T-helper 2 cell treated with Interferon-gamma antibody and Interleukin-4, amounts not matched to agents 100 ng/mL and 5 ng/mL, for 36 hours (primary cell): ENCODE measurements around the gene SPATS2L. TPM values are rescaled to one million over a fixed set of nuclear protein-coding genes. Genes with fewer than 3 reads are reported as not detected.

ENCODE experiments used
- intact Hi-C: fragments of 100-400 bp; cut with micrococcal nuclease; formaldehyde crosslinking; loops from one replicate; pipeline ENCODE4 v1.15.1; 2023
- total RNA-seq: library from RNA; stranded (reverse); gene quantifications from 2 replicates; pipeline ENCODE4 v1.2.3, GENCODE V29; 2022

Gene SPATS2L
- total RNA-seq, 1 donor from 2014 or later: 52.4 TPM

DNA sequence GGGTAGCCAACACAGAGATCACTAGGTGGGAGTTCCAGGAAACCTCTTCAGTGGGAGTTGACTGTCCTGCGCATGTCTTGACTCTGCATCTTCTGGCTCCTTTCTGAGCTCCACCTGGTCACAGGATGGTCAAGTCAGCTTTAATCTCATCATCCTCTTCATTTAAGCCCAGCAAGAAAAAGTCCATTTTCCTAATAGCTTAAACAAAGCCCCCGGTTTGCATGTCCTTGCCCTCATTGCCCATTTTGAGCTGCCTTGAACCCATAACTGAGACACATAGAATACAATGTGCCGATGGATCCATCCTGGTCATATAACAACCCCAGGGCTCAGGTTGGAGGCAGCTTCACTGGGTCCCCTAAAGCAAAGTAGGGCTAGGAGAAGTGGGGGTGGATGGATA is 40.8 kb downstream of the SPATS2L start:
- intact Hi-C loops: no loop called here

DNA sequence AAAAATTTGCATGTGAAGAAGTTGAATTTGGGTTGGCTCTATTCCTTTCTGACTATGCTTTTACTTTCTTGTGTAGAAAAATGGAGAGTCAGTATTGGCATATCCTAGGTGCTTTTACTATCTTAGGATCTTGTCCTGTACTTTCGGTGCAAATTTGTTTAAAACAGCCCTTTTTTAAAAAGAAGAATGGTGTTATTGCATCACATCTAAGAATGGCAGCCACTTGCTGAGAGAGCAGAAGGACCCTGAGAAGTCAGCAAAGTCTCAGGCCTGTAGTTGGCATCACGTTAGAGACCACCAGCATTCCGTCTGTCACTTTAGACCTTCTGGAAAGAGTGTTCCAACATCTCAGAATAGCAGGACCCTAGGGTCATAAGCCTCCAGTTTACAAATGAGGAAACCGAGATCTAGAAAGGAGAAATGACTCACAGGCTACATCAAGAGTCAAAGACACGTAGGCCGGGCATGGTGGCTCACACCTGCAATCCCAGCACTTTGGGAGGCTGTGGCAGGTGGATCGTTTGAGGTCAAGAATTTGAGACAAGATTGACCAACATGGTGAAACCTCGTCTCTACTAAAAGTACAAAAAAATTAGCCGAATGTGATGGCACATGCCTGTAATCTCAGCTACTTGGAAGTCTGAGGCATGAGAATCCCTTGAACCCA is 42.5 kb downstream of the SPATS2L start:
- intact Hi-C loops: no loop called here

DNA sequence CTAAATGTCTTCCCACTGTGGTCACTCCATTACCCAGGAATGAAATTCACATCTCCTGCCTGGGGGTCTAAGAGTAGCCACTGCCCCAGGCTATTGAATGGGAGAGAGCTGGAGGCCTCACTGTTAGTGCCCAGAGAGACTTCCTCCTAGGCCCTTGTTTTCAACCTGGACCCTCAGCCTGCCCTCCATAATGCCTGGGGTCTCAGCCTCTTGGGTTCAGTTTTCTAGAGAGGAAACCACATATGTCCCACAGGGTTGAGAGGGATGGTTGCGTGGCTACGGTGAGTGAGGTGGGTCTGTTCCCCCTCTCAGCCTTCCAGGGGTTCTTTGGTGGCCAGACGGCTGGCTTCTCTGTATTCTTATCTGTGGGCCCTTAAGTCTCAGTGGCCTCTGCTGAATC is 43.4 kb downstream of the SPATS2L start:
- intact Hi-C loops: no loop called here

GRCh38 chr2:200350850-200351285 is 44.4 kb downstream of the SPATS2L start:
- intact Hi-C loops: no loop called here

DNA sequence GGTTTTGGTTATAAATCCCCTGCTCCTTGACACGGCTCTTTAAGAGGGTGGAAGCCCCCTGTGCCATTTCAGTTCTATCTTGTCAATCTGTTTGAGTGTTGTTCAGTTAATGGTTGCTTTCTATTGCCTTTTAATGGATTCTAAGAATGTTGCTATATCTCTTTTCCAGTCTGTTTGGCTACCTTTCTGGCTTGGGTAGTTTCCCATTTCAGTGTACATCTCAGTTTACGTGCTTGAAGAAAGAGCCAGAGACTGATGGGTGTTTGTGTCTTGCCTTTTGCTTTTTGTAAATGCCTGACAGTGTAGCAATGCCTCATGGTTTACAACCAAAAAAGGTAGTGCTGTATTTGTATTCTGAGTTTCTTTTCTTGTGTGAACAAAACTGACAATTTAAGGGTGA is 45.3 kb downstream of the SPATS2L start:
- intact Hi-C loops: no loop called here

GRCh38 chr2:200352636-200353035 is 46.1 kb downstream of the SPATS2L start:
- intact Hi-C loops: no loop called here

GRCh38 chr2:200353120-200353519 is 46.6 kb downstream of the SPATS2L start:
- intact Hi-C loops: no loop called here

DNA sequence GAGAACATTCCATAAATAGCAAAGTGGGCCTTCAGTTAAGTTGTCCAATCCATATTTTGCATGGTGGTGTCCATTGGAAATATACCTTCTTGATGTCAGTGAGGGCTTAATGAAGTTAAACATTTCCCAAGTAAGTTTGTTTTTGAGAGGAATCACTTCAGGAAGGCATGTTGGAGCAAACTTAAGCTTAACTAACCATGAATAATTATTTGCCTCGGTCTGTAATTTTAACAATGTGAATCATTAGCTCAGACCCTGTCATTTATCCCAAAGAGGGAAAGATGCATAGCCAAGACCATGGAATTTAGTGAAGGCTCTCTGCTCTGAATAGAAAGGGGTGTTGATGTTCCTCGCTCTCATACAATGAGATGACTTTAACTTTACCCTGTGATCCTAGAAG is 47.4 kb downstream of the SPATS2L start:
- intact Hi-C loops: no loop called here

DNA sequence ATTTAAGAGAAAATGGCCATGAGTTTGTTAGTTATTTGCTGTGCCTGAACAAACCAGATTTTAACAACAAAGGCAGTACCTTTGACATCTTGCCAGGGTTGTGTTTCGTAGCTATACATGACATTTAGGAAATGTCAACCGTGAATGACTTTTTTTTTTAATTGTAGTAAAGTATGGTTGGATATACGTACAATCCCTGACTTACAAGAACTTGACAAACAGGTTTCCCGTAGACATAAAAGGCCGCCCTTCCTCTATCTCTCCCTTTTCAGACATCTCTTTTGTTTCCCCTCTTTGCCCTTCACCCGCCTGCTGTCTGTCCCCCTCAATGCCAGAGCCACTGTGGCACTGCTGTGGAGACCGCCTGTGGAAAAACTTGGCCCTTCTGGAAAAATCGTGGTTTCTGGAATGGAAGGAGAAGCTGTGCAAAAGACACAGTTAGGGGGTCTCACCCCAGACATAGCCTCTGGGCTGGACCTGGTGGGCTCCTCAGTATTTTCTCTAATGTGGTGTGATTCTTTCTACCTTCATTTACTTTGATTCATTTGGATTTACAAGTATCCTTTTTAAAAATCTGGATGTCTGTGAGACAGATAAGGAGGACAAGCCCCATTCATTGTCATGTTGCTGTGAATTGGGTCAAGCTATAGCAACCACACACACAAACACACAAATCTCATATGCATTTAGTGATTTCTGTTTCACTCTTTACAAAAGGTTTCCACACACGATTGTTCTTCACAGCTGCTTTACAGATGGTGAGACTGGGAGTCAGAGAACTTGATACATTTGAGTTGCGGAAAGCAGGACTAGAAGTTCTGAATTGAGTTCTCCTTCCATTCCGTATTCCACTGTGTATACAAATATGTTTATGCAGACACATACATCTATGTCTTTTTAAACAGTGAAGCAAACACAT is 48.6 kb downstream of the SPATS2L start:
- intact Hi-C loops: no loop called here

- intact Hi-C loops: no loop called here
Observed at GRCh38 chr2:200356321-200356720, 49.8 kb downstream of the SPATS2L start.

DNA sequence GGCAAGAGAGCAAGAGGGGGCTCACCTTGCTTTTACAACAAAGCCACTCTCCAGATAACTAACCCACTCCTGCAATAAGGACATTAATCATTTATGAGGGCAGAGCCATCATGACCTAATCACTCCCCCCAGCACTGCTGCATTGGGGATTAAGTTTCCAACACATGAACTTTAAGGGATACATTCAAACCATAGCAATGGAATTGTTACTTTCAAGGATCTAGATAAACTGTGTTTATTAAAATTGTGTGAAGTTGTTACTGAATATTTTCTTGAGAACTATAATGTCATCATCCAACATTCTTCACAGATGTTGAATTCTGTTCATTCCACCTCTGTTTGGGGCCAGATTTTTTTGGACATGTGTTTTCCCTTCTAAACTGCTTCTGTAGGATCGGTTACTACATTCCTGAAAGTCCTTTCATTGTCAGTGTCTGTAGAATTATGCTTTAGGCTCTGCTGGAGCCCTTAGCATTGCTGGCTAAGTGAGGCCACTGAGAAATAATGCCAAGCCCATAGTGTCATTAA is 50.4 kb downstream of the SPATS2L start:
- intact Hi-C loops: no loop called here

- intact Hi-C loops: no loop called here
Observed at GRCh38 chr2:200357845-200358244, 51.4 kb downstream of the SPATS2L start.

DNA sequence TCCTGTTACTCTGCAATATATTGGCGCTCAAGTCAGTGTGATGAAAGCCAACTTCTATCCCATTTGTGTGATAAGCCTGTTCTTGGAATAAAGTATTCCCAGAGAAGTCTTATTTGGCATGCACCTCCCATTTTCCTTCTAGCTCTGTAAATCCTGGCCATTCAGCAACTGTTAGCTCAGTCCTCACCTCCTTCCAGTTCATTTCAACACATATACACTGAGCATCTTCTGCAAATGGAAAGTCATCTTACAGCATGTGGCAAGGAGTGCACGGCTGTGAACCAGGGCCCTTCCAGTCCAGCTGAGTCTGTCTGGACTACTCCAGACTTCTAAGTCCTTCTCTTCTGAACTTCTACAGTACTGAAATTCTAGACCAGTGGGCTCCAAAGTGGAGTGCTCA is 53.1 kb downstream of the SPATS2L start:
- intact Hi-C loops: no loop called here

- intact Hi-C loops: no loop called here
Observed at GRCh38 chr2:200360364-200360763, 53.9 kb downstream of the SPATS2L start.

DNA sequence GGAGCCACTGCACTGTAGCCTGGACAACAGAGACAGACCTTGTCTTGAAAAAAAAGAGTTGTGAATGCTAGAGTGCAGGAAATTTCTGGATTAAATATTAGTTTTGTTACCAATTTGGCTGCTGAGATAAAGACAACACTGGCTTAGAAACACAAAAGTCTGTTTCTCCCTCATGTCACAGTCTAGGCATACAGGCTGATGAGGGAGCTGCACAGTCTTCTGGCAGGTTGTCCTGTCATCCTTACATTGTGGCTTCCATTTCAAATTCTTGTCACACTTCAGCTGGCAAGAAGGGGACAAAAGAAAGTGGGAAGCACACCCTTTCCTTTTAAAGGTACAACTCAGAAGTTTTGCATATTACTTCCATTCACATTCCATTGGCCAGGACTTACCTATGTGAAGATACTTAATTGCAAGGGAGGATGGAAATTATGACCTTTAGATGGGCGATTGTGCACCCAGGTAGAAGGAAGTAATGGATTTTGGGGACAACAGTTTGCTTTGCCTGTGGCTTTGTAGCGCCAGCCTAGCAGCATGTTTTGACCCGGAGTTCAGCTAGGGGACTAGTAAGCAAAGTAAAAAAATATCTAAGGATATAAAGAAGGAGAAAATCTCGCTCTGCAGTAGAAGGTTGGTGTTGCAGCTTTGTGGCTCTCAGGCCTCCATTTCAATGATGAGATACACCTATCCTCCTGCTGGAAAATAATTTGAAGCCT is 55.9 kb downstream of the SPATS2L start:
- intact Hi-C loops: no loop called here

DNA sequence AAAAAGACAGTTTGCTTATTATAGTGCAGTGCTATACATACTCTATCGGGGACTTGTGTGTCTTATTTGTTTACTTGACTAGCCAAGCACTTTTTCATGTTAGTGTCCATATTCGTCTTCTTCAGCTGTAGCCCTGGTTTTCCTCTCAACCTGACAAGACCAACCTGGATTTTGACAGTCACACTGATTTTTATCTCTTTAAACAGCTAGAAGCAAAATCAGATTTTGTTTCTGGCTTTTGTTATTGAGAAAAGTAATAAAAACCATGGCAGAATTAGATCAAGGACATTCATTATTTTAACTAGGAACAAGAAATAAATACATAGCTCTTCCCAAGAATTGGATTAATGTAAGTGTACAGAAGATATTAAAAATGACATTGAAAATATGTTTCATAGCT is 56.8 kb downstream of the SPATS2L start:
- intact Hi-C loops: no loop called here

DNA sequence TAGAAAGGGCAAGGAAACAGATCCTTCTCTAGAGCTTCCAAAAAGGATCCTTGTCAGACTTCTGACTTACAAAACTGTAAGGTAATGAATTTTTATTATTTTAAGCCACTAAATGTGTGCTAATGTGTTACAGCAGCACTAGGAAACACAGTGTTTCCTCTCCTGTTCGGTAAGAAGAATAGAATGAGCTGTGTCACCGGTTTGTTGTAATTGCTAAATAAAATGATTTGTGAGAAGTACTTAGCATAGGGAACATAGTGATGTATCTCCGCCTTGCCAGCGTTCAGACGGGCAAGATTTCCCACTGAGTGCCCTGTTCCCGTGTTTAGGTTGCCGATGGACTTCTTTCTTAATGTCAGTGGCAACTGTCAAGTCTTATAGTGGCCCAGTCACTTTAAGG is 57.6 kb downstream of the SPATS2L start:
- intact Hi-C loops: no loop called here

DNA sequence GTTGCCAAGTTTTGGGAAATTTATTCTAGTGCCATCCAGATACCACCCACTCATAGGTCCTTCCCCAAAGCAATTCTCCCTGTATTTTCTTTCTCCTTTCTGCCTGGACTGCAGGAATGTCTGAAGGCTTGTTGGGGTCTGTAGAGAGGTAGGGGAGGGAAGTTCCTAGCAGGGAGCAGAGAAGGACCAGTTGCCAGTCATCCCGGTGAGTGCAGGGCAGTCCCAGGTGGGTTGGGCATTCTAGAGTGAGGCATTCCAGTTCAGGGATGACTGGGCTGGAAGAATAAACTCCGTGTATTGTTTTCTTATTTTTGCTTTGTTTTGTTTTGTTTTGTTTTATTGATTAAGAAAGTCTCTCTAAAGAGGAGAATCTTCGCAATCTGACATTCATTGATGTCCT is 58.1 kb downstream of the SPATS2L start:
- intact Hi-C loops: no loop called here

- intact Hi-C loops: no loop called here
Observed at GRCh38 chr2:200365209-200365608, 58.7 kb downstream of the SPATS2L start.

GRCh38 chr2:200367155-200367554 is 60.7 kb downstream of the SPATS2L start:
- intact Hi-C loops: no loop called here

DNA sequence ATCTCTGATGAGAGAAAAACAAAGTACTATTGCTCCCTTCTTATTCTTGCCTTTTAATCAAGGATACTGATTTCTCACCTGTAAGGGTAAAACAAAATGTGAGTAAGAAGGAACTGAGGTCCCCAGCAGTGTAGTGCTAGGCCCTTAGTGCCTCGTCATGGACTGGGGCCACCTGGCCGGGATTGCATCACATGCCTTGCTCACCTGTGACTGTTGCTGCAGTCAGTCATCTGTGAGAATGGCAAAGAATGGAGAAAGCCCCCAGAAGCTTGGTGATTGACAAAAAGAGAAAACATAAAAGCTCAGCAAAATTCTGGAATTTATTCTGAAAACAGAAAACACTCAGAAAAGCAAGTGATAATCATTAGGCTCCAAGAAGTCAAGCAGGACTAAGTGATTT is 63.4 kb downstream of the SPATS2L start:
- intact Hi-C loops: loop anchor here (5.0 to 10.0 kb wide), 2 partner anchors 97 to 515 kb away; partner anchors contain the start of genes NIF3L1 and PPIL3

DNA sequence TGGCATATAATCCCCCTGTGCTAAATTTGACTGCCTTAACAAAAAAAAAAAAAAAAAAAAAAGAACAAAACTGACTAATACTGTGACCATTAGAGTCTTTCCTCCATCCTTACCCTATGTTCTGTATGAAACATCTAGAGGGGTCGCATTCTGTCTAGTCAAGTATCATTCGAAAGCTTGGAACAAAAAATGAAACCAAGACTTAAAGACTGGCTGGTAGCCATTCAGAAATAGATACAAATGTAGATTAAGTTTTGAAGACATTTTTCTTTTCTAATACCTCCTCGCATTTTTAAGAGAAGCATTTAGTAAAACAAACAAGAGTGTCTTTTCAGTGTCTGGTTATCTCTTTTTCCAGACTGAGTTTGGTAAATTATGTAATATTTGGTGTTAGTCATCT is 66.7 kb downstream of the SPATS2L start:
- intact Hi-C loops: loop anchor here (5.0 to 10.0 kb wide), 2 partner anchors 94 to 512 kb away; partner anchors contain the start of genes NIF3L1 and PPIL3
